Endodermal cell (in vitro differentiated cells): ENCODE measurements around the gene NTRK1. TPM values are rescaled to one million over a fixed set of nuclear protein-coding genes. Genes with fewer than 3 reads are reported as not detected.

Source experiments
- DNase-seq: peaks from one replicate; pipeline ENCODE4 v3.0.0-alpha.2; 2017
- H3K27ac ChIP-seq: 2 replicates; pipeline ENCODE4 v1.5.1; 2013; ENCODE audit warnings: mild to moderate bottlenecking, low read depth, low read length, moderate library complexity
- H3K27me3 ChIP-seq: 2 replicates; pipeline ENCODE4 v1.6.1; 2013; ENCODE audit warnings: mild to moderate bottlenecking, low read length, moderate library complexity; ENCODE audit not compliant: insufficient read depth, control insufficient read depth, poor library complexity, severe bottlenecking
- H3K36me3 ChIP-seq: 2 replicates; pipeline ENCODE4 v1.7.0; 2013; ENCODE audit warnings: mild to moderate bottlenecking, low read length, moderate library complexity; ENCODE audit not compliant: control insufficient read depth, insufficient read depth
- H3K4me1 ChIP-seq: one replicate; pipeline ENCODE4 v1.7.0; 2013; ENCODE audit warnings: low read length; ENCODE audit not compliant: control insufficient read depth, insufficient read depth
- H3K4me3 ChIP-seq: 2 replicates; pipeline ENCODE4 v1.5.1; 2013; ENCODE audit warnings: mild to moderate bottlenecking, low read length, moderate library complexity
- H3K9ac ChIP-seq: 2 replicates; pipeline ENCODE4 v1.6.1; 2013; ENCODE audit warnings: mild to moderate bottlenecking, low read length, moderate library complexity; ENCODE audit not compliant: poor library complexity, severe bottlenecking; ENCODE audit errors: extremely low read depth
- H3K9me3 ChIP-seq: 2 replicates; pipeline ENCODE4 v1.6.1; 2013; ENCODE audit warnings: mild to moderate bottlenecking, low read length, moderate library complexity; ENCODE audit not compliant: control insufficient read depth
- H3K27ac Mint-ChIP-seq: 2 replicates; pipeline ENCODE4 v1.8.0; 2020; ENCODE audit warnings: mixed read lengths
- H3K27me3 Mint-ChIP-seq: 2 replicates; pipeline ENCODE4 v1.8.0; 2021; ENCODE audit warnings: mild to moderate bottlenecking, mixed read lengths; ENCODE audit not compliant: insufficient read depth
- H3K36me3 Mint-ChIP-seq: 2 replicates; pipeline ENCODE4 v1.8.0; 2020; ENCODE audit warnings: low read depth, mixed read lengths
- H3K4me1 Mint-ChIP-seq: 2 replicates; pipeline ENCODE4 v1.8.0; 2020; ENCODE audit warnings: mixed read lengths
- H3K4me3 Mint-ChIP-seq: 2 replicates; pipeline ENCODE4 v1.8.0; 2020; ENCODE audit warnings: mild to moderate bottlenecking, moderate library complexity, mixed read lengths
- H3K9me3 Mint-ChIP-seq: 2 replicates; pipeline ENCODE4 v1.8.0; 2020; ENCODE audit warnings: mild to moderate bottlenecking, mixed read lengths
- WGBS, 2 experiments: methylation state at CpG; one replicate each; pipeline versions ENCODE4 v1.1.5 to v1.1.7; 2013; ENCODE audit warnings: missing lambda C conversion rate in 2 of 2, mixed read lengths in 1 of 2; ENCODE audit not compliant: insufficient coverage in 1 of 2, insufficient read length in 1 of 2; 5-methylcytosine and 5-hydroxymethylcytosine counted together
- total RNA-seq, 2 donors: library from RNA; stranded (reverse); fragmentation: NEBNext Ultra II Directional in 1 of 2; extraction: Animal tissue kit (Norgen Biotek cat#: 25700) in 1 of 2; gene quantifications; 2 replicates in 1 of 2; 3 replicates in 1 of 2; pipeline ENCODE4 v1.2.1, GENCODE V29; 2021
- TF ChIP-seq, protein P1 (sequence below): fragments of 200-600 bp; sonication (generic); conservative IDR thresholded peaks from 2 replicates; pipeline ENCODE4 v1.5.0; 2021; ENCODE audit warnings: antibody characterized with exemption, mild to moderate bottlenecking

The NTRK1 gene
- total RNA-seq, 2 donors from 2014 or later, result 0.44 to 0.82 TPM

DNA sequence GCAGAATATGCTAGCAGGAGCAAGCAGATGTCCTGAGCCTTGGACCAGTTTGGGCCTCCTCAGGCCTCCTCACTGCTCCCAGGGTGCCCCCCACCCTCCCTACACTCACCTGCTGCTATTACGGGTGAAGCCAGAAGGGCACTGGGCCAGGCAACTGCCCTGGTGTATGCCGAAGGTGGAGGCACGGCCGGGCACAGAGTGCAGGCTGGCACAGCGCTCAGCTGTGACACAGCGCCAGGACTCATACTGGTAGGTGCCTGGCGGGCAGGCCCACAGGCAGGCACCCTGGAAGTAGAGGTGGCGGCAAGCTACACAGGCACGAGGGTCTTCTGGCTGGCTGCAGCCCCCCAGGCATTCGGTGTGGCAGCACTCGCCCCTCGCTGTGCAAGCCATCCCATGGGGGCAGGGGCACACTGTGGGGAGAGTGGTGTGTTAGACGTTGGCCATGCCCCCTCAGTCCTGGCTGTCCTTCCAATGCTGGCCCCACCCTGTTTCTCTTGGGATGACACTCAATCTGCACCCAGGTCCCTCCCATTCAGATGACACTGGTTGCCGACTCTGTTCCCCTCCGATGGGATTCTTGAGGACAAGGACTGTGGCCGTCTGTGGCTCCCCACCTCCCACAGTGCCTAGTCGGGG lies 8.8 kb upstream of the NTRK1 start:
- H3K27me3 ChIP-seq, result peaks cover 88% of the 10 kb centered on the region
- no peak overlapping the region for H3K27ac ChIP-seq
- no peak overlapping the region for H3K27ac Mint-ChIP-seq
- DNase-seq, result no peak
- WGBS, 2 experiments, result 84 to 88% methylated on average over 5 to 17 of the region's 17 CpGs
- no peak overlapping the region for H3K4me3 Mint-ChIP-seq
- no peaks in the 10 kb centered on the region for H3K9me3 Mint-ChIP-seq
- no peak overlapping the region for H3K4me3 ChIP-seq
- H3K4me1 ChIP-seq, result no peaks in the 10 kb centered on the region
- H3K9me3 ChIP-seq, result no peaks in the 10 kb centered on the region
- no peaks in the 10 kb centered on the region for H3K36me3 Mint-ChIP-seq
- H3K27me3 Mint-ChIP-seq, result peaks cover 97% of the 10 kb centered on the region
- H3K36me3 ChIP-seq, result no peaks in the 10 kb centered on the region
- TF ChIP-seq, protein P1, sequence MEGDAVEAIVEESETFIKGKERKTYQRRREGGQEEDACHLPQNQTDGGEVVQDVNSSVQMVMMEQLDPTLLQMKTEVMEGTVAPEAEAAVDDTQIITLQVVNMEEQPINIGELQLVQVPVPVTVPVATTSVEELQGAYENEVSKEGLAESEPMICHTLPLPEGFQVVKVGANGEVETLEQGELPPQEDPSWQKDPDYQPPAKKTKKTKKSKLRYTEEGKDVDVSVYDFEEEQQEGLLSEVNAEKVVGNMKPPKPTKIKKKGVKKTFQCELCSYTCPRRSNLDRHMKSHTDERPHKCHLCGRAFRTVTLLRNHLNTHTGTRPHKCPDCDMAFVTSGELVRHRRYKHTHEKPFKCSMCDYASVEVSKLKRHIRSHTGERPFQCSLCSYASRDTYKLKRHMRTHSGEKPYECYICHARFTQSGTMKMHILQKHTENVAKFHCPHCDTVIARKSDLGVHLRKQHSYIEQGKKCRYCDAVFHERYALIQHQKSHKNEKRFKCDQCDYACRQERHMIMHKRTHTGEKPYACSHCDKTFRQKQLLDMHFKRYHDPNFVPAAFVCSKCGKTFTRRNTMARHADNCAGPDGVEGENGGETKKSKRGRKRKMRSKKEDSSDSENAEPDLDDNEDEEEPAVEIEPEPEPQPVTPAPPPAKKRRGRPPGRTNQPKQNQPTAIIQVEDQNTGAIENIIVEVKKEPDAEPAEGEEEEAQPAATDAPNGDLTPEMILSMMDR, result no peak
- H3K4me1 Mint-ChIP-seq, result peaks cover 9% of the 10 kb centered on the region
- no peak overlapping the region for H3K9ac ChIP-seq

DNA sequence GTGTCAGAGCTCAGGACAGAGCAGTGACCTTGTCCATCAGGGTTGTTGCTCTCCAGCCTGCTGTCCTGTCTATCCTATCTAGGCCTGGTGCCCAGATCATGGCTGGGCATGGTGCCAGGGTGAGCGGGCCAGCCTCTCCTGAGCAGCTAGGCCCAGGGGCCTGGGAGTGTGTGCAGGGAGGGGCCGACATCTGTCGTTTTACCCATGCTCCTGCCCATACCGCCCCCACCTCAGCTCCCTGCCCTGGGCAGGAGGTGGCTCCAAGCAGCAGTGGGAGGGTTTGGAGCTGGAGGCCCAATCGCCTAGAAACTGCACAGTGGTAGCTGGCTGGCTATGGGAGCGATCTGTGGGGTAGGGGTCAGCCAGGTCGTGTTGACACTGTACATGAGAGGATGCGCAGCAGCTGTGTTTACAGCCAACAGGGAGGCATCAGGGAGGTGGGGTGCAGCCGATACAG lies 8.2 kb upstream of the NTRK1 start:
- H3K9ac ChIP-seq, result no peak overlapping the region
- Mint-ChIP-seq H3K27me3 (peaks cover 97% of the 10 kb centered on the region), H3K4me3 (no peak overlapping the region), H3K4me1 (peaks cover 11% of the 10 kb centered on the region), H3K36me3 (no peaks in the 10 kb centered on the region), H3K27ac (no peak overlapping the region), H3K9me3 (no peaks in the 10 kb centered on the region)
- H3K27ac ChIP-seq, result no peak overlapping the region
- TF ChIP-seq, protein P1, result no peak
- peaks cover 88% of the 10 kb centered on the region for H3K27me3 ChIP-seq
- WGBS, 2 experiments, result 67 to 76% methylated on average over 5 to 9 of the region's 9 CpGs
- no peak overlapping the region for H3K4me3 ChIP-seq
- H3K9me3 ChIP-seq, result no peaks in the 10 kb centered on the region
- H3K36me3 ChIP-seq, result no peaks in the 10 kb centered on the region
- no peak for DNase-seq
- no peaks in the 10 kb centered on the region for H3K4me1 ChIP-seq

DNA sequence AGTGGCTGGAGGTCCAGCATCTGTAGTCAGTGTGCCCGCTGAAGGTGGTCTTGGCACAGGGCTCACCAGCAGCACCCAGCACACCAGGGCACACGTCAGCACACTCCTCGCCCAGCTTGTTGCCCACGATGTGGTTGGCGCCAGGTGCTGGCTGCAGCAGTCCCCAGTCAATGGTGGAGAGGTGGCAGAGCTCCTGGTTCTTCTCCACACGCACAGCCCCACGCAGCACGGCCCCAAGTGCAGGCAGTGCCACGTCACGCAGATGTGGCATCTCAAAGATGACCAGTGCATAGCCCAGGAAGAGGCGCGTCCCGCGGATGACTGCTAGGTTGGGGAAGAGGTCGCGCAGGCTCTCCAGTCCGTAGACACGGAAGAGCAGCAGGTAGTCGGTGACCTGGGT lies 6.9 kb upstream of the NTRK1 start:
- Mint-ChIP-seq H3K4me1 (peaks cover 13% of the 10 kb centered on the region), H3K4me3 (no peak overlapping the region), H3K27me3 (peaks cover 97% of the 10 kb centered on the region), H3K36me3 (no peaks in the 10 kb centered on the region), H3K9me3 (no peaks in the 10 kb centered on the region), H3K27ac (no peak overlapping the region)
- TF ChIP-seq, protein P1, result no peak
- WGBS, 2 experiments, result 91 to 95% methylated on average over 19 of the region's 19 CpGs
- no peak overlapping the region for H3K27ac ChIP-seq
- peaks cover 7% of the 10 kb centered on the region for H3K4me1 ChIP-seq
- H3K9me3 ChIP-seq, result no peaks in the 10 kb centered on the region
- DNase-seq, result no peak
- no peak overlapping the region for H3K4me3 ChIP-seq
- peaks cover 88% of the 10 kb centered on the region for H3K27me3 ChIP-seq
- no peaks in the 10 kb centered on the region for H3K36me3 ChIP-seq
- H3K9ac ChIP-seq, result no peak overlapping the region
